Osteocyte (in vitro differentiated cells): ENCODE results near the gene BAIAP2L2. TPM values are rescaled to one million over a fixed set of nuclear protein-coding genes. Genes with fewer than 3 reads are reported as not detected.

Experiments used
- DNase-seq: peaks from one replicate; pipeline ENCODE4 v3.0.0; 2021; ENCODE audit warnings: mixed read lengths; ENCODE audit not compliant: unreplicated experiment; ENCODE audit errors: extremely low spot score
- H3K27ac Mint-ChIP-seq: one replicate; pipeline ENCODE4 v1.8.0; 2021; ENCODE audit warnings: mild to moderate bottlenecking, mixed read lengths; ENCODE audit not compliant: unreplicated experiment
- H3K27me3 Mint-ChIP-seq: one replicate; pipeline ENCODE4 v1.8.0; 2021; ENCODE audit warnings: mixed read lengths; ENCODE audit not compliant: unreplicated experiment
- H3K36me3 Mint-ChIP-seq: one replicate; pipeline ENCODE4 v1.8.0; 2021; ENCODE audit warnings: mixed read lengths; ENCODE audit not compliant: unreplicated experiment
- H3K4me1 Mint-ChIP-seq: one replicate; pipeline ENCODE4 v1.8.0; 2021; ENCODE audit warnings: mixed read lengths; ENCODE audit not compliant: unreplicated experiment
- H3K4me3 Mint-ChIP-seq: one replicate; pipeline ENCODE4 v1.8.0; 2021; ENCODE audit warnings: mild to moderate bottlenecking, moderate library complexity, mixed read lengths; ENCODE audit not compliant: unreplicated experiment
- H3K9me3 Mint-ChIP-seq: one replicate; pipeline ENCODE4 v1.8.0; 2021; ENCODE audit warnings: mixed read lengths; ENCODE audit not compliant: unreplicated experiment
- CTCF ChIP-seq: fragments of 200-600 bp; sonication (generic); IDR thresholded peaks from 2 replicates; pipeline ENCODE4 v1.5.0; 2021; ENCODE audit warnings: antibody characterized with exemption, mild to moderate bottlenecking, moderate library complexity
- total RNA-seq: library from RNA; stranded (reverse); gene quantifications from 2 replicates; pipeline ENCODE4 v1.2.1, GENCODE V29; 2021

The BAIAP2L2 gene
- total RNA-seq, 1 donor from 2014 or later = 0.48 TPM

- no peak for TF ChIP-seq CTCF
- no peaks in the 10 kb centered on the region for H3K9me3 Mint-ChIP-seq
- peaks cover 3% of the 10 kb centered on the region for H3K27me3 Mint-ChIP-seq
- no peaks in the 10 kb centered on the region for H3K36me3 Mint-ChIP-seq
- no peak overlapping the region for H3K4me3 Mint-ChIP-seq
- peaks cover 9% of the 10 kb centered on the region for H3K4me1 Mint-ChIP-seq
- H3K27ac Mint-ChIP-seq = no peak overlapping the region
- DNase-seq = no peak
Measured at GRCh38 chr22:38106814-38107578, 3.5 kb downstream of the BAIAP2L2 start.

GRCh38 chr22:38104084-38104483 is 6.4 kb downstream of the BAIAP2L2 start:
- no peaks in the 10 kb centered on the region for H3K9me3 Mint-ChIP-seq
- H3K27me3 Mint-ChIP-seq = peaks cover 3% of the 10 kb centered on the region
- peak; percentile 32 for TF ChIP-seq CTCF
- H3K36me3 Mint-ChIP-seq = no peaks in the 10 kb centered on the region
- no peak for DNase-seq
- peaks cover 4% of the 10 kb centered on the region for H3K4me1 Mint-ChIP-seq
- no peak overlapping the region for H3K27ac Mint-ChIP-seq
- no peak overlapping the region for H3K4me3 Mint-ChIP-seq

- peaks cover 3% of the 10 kb centered on the region for H3K27me3 Mint-ChIP-seq
- TF ChIP-seq CTCF = no peak
- H3K27ac Mint-ChIP-seq = no peak overlapping the region
- no peaks in the 10 kb centered on the region for H3K36me3 Mint-ChIP-seq
- H3K9me3 Mint-ChIP-seq = no peaks in the 10 kb centered on the region
- peaks cover 6% of the 10 kb centered on the region for H3K4me1 Mint-ChIP-seq
- DNase-seq = no peak
- H3K4me3 Mint-ChIP-seq = no peak overlapping the region
Measured at GRCh38 chr22:38103641-38104040, 6.8 kb downstream of the BAIAP2L2 start.

GRCh38 chr22:38098410-38099249 is 11.9 kb downstream of the BAIAP2L2 start:
- no peaks in the 10 kb centered on the region for H3K36me3 Mint-ChIP-seq
- no peaks in the 10 kb centered on the region for H3K27me3 Mint-ChIP-seq
- no peaks in the 10 kb centered on the region for H3K9me3 Mint-ChIP-seq
- no peak overlapping the region for H3K4me3 Mint-ChIP-seq
- no peak for TF ChIP-seq CTCF
- peaks cover 7% of the 10 kb centered on the region for H3K4me1 Mint-ChIP-seq
- DNase-seq = no peak
- no peak overlapping the region for H3K27ac Mint-ChIP-seq
